Retina (tissue), 1 donor: ENCODE data around the gene TMEM33.

ENCODE experiments used
- DNase-seq: peaks from one replicate; pipeline ENCODE4 v3.0.0-alpha.2; 2016

Gene TMEM33

DNA sequence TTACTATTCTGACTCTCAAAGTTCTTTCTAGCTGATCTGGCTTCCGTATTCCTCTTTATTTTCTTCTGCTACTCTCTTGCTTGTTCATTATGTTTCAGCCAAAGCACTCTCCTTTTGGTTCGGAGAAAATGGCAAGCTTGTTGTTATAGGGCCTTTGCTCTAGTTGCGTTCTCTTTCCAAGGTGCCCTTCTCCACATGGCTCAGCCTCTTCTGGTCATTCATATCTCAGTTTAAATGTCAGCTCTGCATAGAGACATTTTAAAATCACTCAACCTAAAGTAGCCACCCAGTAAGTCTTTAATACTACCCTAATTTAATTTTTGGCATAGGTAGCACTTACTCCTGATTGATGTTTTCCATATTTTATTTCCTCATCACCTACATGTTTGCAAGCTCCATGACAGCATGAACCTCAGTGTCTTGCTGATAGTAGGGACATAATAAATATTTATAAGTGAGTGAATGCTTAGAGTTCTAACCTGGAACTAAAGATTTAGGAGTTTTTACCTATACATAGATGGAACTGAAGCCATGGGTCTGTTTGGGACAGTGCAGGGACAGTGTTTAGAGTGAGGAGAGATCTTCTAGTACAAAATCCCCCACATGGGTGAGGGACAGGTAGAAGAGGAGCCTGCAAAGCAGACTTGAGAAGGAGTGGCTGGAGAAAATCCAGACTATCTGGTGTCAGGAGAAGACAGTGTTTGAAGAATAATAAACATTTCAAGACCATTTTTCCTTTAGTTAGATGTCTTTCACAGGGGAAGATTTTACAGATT, 73.0 kb downstream of the TMEM33 start:
- DNase-seq, result no peak
